T-helper 22 cell (primary cell): ENCODE results near the gene CDC42BPA.
"Not testable (repeated sequence)": the region's sequence is repeated elsewhere in the genome, so short reads cannot be mapped to it uniquely, and the experiment has no call there.

Experiments used
- DNase-seq: peaks from one replicate; pipeline ENCODE4 v3.0.0-alpha.2; 2020; ENCODE audit warnings: low read depth

Gene CDC42BPA

DNA sequence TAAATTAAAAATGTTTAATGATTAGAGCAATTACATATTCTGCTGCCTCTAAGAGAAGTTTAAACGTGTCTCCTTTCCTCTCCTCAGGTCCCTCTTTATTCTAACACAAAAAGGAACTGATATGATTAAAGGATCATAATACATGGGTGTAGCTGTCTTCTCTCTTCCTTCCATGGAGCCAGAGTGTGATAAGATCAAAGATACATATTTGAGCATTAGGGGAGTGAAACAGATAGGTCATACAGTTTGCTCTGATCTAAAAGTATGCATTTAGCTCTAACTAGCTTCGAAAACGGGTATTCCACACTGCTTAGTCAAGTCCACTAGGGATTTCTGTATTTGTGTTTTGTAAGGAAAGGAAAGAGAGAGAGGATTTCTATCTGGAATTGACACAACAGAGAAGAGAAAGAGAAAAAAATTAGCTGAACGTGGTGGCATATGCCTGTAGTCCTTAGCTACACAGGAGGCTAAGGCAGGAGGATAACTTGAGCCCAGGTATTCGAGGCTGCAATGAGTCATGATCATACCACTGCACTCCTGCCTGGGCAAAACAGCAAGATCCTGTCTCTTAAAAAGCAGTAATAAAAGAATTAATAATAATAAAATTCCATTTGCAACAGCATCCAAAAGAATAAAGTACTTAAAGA lies 63.1 kb downstream of the CDC42BPA start:
- DNase-seq = no peak

DNA sequence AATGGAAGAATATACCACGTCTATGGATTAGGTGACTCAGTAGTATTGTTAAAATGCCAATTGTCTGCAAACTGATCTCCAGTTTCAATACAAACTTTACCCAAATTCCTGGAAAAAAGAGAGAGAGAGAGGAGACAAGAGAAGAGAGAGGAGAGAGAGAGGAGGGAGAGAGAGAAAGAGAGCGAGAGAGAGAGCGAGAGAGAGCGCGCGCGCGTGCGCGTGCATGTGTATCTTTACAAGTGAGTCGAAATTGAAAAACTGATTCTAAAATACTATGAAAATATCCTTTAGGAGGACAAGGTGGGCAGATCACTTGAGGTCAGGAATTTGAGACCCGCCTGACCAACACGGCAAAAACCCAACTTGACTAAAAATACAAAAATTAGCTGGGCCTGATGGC lies 65.2 kb downstream of the CDC42BPA start:
- DNase-seq = no peak

DNA sequence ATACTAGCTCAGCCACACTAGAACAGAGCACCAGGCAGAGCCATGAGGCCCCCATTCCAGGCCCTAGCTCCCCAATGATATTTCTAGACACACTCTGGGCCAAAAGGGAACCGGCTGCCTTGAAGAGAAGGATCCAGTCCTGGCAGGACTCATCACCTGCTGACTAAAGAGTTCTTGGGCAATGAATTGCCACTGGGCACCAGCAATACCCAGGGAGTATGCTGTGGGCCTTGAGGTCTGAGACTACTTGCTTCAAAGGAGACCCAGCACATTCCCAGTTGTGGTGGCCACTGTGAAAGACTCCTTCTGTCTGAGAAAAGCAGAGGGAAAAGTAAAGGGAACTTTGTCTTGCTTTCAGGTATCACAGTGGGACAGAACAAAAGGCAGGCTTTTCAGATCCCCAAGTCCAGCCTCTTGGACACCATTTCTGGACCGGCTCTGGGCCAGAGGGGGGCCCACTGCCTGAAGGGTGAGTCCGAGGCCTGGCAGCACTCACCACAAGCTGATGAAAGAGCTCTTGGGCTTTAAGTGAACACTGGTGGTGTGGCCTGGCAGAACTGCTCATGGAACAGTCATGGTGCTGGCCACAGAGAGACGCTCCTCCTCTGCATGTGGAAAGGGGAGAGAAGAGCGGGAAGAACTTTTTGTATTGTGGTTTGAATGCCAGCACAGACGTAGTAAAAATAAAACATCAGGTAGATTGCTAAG lies 72.5 kb downstream of the CDC42BPA start:
- no peak for DNase-seq

GRCh38 chr1:227244339-227245118 lies 73.8 kb downstream of the CDC42BPA start:
- DNase-seq = no peak

GRCh38 chr1:227242811-227243682 lies 75.2 kb downstream of the CDC42BPA start:
- DNase-seq = no peak

- no peak for DNase-seq
Measured at GRCh38 chr1:227240983-227241382, 77.3 kb downstream of the CDC42BPA start.

DNA sequence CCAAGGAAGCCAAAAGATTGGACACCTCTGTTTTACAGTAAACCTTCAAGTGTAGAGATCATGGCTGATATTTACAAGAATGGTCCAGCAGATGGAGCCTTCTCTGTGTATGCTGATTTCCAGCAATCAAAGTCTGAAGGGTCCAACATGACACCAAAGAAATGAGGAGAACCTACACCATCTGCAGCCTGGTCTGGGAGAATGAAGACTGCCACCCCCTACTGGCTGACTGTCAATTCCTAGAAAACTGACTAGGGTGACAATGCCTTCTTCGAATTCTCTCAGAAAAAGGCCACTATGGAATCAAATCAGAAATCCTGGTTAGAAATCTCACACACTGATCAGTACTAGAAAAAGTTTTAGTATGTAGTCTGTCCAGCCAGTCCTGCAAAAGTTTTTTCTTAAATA lies 83.3 kb downstream of the CDC42BPA start:
- no peak for DNase-seq

DNA sequence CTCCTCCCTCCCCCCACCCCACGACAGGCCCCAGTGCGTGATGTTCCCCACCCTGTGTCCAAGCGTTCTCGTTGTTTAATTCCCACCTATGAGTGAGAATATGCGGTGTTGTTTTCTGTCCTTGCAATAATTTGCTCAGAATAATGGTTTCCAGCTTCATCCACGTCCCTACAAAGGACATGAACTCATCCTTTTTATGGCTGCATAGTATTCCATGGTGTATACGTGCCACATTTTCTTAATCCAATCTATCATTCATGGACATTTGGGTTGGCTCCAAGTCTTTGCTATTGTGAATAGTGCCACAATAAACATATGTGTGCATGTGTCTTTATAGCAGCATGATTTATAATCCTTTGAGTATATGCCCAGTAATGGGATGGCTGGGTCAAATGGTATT lies 87.2 kb downstream of the CDC42BPA start:
- not testable (repeated sequence) for DNase-seq

GRCh38 chr1:227228201-227228600 lies 90.1 kb downstream of the CDC42BPA start:
- no peak for DNase-seq

DNA sequence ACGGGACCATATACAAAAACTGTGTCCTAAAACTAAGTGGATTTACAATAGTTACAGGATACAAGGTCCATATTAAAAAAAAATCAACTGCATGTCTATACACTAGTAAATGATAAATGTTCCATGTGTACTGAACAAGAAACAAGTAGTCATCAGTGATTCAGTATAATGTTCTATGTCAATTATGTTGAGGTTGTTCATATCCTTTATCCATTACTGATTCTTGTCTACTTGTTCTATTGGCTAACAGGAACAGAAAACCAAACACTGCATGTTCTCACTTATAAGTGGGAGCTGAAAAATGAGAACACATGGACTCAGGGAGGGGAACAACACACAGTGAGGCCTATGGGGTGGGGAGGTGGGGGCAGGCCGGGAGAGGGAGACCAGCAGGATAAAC lies 90.5 kb downstream of the CDC42BPA start:
- DNase-seq = no peak

DNA sequence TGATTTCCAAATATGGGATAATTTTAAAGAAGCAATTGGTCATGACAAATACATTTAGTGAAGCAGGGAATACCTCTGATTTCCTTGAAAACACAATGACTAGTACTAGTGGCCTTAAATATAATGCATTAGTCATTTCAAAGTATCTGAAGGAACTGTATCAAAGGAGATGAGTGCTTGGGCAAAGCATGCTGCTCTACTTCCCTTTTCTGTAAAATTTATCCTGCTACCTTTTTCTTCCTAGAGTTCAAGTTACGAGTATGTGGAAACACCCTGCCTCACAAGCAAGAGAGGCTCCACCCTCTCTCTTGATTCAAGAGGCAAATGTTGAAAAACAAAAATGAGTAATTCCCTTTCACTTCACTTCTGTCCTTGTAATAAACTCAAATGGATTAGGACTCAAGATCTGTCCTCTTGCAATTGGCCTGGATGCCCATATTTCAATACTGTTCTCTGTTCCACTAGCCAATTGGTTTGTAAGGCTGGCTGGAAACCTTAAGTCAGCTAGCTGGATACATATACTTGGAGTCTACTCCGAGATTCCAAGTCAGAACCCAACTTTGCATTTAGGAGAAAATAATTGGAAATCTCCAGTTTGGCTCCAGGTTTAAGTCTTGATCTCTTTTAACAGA lies 92.5 kb downstream of the CDC42BPA start:
- no peak for DNase-seq

DNA sequence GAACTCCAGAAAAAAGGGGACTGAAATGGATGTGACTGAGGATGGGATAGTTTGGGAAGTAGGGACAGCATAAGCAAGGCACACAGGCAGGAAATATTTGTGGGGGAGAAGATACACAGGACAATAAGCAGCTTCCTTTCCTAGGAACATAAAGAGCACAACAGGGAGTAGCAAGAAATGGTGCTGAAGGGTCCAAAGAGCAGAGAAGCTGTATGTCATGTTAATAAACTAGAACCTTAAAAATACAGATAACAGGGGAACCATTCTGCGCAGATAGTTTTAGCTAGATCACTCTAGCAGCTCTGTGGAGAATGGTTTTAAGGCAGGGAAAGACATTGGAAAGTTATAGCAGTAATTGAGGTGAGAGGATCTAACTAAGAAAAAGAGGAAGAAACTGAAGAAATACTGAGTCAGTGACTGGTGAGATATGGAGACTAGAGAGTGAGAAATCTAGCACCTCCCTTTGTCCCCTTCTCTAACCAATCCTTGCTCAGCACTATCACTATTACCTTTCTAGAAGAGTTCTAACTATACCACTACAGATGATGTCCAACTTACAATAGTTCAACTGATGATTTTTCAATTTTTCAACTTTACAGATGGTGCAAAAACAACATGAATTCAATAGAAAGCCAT lies 95.0 kb downstream of the CDC42BPA start:
- DNase-seq = no peak

DNA sequence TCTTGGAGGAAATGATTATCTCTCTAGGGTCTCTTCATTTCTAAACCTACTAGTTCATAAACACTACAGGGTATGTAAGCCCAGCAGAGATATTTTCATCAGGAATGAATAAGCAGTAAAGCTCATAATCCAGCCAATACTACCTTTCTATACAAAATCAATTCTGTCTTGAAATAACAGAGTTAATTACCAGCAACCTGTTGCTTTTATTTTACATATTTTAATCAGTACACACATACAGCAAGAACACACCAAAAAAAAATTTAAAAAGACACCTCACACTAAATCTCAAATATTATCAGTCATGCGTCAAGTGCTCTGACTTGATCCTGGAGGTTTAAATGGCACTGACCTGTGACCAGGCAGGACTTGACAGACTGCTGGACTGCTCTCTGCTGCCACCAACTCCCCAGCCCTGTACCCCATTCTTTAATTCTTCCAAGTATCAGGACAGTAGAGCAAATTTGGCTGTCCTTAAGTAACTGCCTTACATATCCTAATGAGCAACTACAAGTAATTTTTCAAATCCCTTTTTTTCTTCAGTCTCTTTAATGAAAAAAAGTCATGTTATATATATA lies 98.5 kb downstream of the CDC42BPA start:
- DNase-seq = no peak

DNA sequence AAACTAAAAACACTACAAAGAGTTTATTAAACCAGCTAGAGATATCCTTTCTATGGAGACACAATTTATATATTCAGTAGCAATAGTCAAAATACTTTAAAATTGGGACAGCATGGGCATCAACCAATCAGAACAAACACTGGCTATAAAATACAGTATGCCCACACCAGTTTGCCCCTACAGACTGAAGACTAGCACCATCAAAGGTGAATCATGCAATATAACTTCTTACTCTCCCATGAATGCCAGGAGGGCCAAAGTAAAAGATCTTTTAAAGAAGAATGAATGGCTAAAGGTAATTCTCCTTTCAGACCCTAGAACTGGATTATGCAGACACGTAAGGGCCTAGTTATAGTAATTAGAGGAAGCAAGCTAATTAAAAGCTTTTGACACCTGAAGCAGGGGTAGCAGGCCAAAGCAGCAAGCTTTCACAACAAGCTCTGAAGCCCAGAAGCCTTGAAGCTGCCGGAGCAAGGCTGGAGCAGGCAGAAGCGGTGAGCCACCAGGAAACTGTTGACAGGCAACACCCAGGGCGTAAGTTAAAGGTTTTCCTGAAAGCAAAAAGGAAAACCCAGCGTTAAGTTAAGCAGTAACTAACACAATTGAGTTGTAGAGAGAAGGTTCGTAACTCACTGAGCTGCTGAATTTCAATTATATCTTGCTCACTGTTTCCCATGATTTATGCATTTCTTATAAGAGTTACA lies 99.3 kb downstream of the CDC42BPA start:
- DNase-seq = no peak

GRCh38 chr1:227215863-227216510 lies 102.3 kb downstream of the CDC42BPA start:
- no peak for DNase-seq

DNA sequence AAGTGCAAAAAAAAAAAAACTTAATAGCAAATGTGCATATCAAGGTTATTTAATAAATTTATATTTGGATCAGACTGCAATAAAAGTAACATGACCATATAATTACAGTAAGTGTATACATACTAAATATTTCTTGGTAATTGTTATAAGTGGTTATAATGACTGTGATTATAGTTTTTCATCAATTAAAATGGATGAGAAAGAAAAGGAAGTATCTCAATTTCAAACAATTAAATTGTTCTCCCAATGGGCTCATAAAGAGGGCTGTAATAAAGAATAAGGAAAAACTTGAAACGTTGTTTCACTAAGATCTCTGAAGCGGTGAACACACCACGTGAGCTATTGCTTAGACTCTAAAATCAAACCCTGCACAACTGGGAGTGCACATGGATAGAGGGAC lies 104.1 kb downstream of the CDC42BPA start:
- DNase-seq = no peak

DNA sequence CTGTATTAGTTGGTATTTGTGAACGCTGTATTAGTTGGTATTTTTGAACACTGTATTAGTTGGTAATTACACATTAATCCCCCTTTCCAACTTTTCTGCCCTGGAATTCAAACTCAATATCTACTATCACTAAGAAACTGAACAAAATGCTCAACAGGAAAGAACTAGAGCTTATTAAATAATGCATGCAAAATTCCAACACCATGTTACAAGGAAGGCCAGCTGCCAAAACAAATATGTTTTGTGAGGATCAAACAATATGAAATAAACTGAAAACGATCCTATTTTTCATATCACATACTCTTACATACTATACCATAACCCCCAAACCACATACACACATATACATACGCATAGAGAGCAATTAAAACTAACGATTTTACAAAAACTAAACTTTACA lies 104.9 kb downstream of the CDC42BPA start:
- DNase-seq = no peak

DNA sequence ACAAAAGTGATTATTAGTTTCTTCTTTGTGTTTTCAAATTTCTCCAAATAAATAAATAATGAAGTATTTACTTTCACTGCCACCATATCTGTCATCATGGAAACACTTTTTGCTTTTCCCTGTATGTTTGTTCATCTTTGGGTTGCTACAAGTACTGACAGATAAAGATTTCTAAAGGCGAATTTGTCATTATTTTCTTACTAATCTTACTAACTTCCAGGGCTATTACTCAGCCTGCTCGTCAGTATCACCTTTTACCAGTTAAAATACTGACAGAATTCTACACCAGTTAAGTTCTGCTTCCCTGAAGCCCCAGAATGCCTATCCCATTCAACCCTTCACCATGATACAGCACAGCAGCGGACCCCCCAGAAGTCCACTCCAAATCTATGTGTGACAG lies 106.1 kb downstream of the CDC42BPA start:
- no peak for DNase-seq

DNA sequence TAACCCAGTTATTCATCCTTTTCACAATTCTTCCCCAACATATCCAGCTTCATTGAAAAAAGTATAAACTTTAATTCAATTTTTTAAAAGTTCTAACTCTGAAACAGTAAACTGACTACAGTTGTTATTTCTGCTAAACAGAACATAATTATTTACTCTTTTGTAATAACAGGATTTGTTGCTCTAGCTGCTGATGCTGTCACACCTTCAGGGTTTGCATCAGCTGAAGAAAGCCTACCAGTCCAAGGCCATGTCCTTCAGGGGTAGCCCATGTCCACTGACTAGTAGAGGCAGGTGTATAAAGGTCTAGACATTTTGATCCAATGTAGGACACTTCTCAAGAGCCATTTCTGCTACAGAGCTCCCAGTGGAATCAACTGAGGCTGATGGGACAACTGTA lies 107.7 kb downstream of the CDC42BPA start:
- DNase-seq = no peak

DNA sequence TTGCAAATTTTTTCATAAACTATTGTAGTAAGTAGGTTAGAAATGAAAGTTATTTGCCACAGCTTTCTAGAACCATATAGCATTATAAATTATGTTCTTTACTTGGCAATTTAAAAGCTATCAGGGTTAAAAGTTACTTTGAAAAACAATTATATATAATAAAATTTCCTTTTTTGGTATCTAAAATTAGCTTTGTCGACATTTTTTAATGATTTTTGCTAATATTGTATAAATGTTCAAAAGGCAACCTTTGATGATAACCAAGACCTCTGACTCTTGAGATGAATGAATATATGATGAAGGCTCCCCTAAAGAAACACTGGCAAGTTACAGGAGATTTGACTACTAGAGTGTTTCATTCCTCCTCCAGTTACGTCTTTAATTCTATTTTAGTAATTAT lies 121.2 kb downstream of the CDC42BPA start:
- no peak for DNase-seq
